ENCODE data around the gene DGCR6L.

DNA sequence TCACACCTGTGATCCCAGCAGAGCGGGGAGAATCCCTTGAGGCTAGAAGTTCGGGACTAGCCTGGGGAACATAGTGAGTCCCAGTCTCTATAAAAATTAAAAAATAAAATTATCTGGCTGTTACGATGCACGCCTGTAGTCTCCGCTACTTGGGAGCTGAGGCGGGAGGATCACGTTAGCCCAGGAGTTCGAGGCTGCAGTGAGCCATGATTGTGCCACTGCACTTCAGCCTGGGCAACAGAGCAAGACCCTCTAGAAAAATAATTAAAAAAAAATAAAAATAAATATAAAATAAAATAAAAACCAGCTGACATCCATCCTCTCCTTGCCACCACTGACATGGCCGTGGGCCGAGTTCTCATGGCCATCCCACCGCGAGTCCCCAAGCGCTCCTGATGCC lies 44.0 kb downstream of the DGCR6L start:
- TF ChIP-seq, protein P1, sequence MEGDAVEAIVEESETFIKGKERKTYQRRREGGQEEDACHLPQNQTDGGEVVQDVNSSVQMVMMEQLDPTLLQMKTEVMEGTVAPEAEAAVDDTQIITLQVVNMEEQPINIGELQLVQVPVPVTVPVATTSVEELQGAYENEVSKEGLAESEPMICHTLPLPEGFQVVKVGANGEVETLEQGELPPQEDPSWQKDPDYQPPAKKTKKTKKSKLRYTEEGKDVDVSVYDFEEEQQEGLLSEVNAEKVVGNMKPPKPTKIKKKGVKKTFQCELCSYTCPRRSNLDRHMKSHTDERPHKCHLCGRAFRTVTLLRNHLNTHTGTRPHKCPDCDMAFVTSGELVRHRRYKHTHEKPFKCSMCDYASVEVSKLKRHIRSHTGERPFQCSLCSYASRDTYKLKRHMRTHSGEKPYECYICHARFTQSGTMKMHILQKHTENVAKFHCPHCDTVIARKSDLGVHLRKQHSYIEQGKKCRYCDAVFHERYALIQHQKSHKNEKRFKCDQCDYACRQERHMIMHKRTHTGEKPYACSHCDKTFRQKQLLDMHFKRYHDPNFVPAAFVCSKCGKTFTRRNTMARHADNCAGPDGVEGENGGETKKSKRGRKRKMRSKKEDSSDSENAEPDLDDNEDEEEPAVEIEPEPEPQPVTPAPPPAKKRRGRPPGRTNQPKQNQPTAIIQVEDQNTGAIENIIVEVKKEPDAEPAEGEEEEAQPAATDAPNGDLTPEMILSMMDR (conservative IDR thresholded peaks at IDR 0.05; ENCODE audit: low read length), result no peak
- TF ChIP-seq EZH2phosphoT487 (IDR thresholded peaks at IDR 0.05; ENCODE audit: borderline replicate concordance, low read depth, low read length), result no peak

Data from OCI-LY7 (cell line).